ENCODE results near the gene SORCS2.

The SORCS2 gene

GRCh38 chr4:7653510-7654369 is 461.4 kb downstream of the SORCS2 start:
- DNase-seq (ENCODE audit: low read depth), result no peak

DNA sequence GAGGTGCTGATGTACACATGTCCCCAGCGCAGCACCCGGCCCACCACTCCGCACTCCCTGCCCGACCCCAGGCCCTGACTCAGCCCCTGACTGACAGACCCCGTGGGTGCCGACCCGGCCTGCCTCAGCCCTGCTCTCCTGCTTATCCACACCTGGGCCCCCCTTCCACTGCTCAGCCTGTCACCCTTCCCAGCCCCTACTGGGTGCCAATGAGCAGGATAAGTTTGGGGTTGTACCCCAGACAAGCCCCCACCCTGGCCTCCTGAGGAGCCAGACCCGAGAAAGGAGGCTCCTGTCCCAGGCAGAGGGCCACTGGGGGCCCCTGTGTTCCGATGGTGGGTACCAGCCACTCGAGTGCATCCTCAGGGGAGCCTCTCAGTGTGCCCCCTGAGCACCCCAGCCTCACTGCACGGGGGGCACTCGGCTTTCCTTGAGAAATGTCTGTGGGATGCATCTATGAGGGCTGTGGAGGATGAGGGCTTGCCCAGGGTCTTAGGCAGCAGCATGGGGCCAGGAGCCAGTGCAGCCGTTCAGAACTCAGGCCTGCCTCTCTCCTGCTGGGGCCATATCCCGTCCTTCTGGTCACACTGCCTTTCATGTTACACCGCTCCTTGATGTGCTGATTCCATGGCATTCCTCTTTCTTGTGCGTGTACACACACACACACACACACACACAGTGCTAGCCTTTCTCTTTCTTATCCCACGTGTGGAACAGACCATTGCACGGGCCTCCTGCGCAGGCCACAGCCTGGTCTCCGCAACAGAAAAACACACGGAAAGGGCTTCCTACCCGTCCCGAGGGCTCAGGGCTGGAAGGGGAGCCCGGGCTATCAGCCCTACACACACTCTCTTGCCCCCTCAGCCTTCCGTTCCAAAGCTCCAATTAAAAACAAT is 462.5 kb downstream of the SORCS2 start:
- DNase-seq (ENCODE audit: low read depth), result no peak

- DNase-seq (ENCODE audit: low read depth), result no peak
Measured at GRCh38 chr4:7655511-7656243, 463.3 kb downstream of the SORCS2 start.

GRCh38 chr4:7656244-7656800 is 464.0 kb downstream of the SORCS2 start:
- no peak for DNase-seq (ENCODE audit: low read depth)

GRCh38 chr4:7657545-7658297 is 465.4 kb downstream of the SORCS2 start:
- DNase-seq (ENCODE audit: low read depth), result no peak

- DNase-seq (ENCODE audit: low read depth), result no peak
Measured at GRCh38 chr4:7658341-7659204, 466.2 kb downstream of the SORCS2 start.

DNA sequence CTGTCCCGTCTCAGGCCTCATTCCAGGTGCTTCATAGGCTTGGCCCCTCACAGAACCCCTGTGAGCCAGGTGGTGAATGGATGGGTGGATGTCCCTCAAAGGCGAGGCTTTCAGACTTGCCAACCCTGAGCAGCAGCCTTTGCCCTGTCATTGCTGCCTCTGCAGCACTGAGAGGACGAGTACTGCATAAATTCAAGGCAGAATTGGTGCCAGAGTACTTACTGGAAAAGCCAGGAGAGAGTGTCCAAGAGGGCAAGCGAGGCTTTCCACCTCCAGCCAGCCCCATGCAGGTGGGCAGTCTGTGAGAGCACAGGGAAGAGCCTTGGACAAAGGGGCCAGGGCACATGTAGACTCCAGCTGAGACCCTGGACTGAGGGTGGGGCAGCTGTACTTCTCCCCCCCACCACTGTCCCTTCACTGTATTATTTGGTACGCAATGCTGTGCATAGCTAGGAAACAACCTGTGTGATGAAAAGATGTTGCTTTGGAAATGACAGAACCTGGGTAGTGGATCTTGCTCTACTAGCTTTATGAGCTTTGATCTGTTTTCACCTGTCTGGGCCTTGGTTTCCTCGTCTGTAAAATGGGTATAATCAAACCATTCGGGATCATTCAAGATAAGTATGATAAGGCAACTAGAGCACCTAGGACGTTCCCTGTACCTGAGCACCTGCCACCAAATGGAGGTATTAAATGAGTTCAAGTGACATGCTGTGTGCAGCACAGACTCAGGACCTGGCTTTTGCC is 467.3 kb downstream of the SORCS2 start:
- no peak for DNase-seq (ENCODE audit: low read depth)

GRCh38 chr4:7660176-7661039 is 468.1 kb downstream of the SORCS2 start:
- DNase-seq (ENCODE audit: low read depth), result no peak

- DNase-seq (ENCODE audit: low read depth), result no peak
Measured at GRCh38 chr4:7661066-7661748, 468.9 kb downstream of the SORCS2 start.

- DNase-seq (ENCODE audit: low read depth), result no peak
Measured at GRCh38 chr4:7661846-7662506, 469.6 kb downstream of the SORCS2 start.

- DNase-seq (ENCODE audit: low read depth), result no peak
Measured at GRCh38 chr4:7662507-7662846, 470.1 kb downstream of the SORCS2 start.

GRCh38 chr4:7663075-7663541 is 470.8 kb downstream of the SORCS2 start:
- DNase-seq (ENCODE audit: low read depth), result no peak

- DNase-seq (ENCODE audit: low read depth), result no peak
Measured at GRCh38 chr4:7664106-7664505, 471.8 kb downstream of the SORCS2 start.

DNA sequence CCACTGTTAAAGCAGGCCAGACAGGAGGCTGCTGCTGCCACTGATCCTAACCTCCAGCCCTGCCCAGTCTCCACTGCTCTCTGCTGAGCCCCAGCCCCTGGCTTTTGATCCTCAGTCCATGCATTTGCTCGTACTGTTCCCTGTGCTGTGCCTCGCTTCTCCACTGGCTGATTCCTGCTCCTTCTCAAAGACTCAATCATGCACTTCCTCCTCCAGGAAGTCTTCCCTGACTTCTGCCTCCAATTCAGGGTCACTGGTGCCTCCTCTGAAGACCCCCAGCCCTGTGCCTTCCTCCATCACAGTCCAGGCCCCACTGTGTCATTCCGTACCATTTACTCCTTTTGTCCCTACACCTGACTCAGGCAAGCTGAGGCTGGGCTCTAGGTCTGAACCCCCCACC is 473.0 kb downstream of the SORCS2 start:
- no peak for DNase-seq (ENCODE audit: low read depth)

GRCh38 chr4:7666011-7666410 is 473.7 kb downstream of the SORCS2 start:
- DNase-seq (ENCODE audit: low read depth), result no peak

DNA sequence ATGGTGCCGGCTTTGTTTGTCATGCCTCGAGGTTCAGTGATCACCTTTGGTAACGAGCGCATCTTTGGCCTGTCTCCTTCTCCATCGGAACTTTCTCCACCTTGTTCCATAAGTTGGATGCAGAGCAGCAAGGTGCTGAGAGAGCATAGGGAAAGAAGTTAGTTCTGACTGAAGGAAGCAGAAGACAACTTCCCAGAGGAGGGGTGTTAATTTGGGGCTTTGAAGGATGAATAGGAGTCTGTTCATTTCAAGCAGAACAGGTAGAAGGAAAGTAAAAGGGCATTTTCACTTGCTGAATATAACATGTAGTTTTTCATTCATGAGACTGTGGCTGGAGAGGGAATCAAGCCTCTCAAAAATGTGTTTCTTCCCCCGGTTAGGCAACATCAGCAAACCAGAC is 474.4 kb downstream of the SORCS2 start:
- DNase-seq (ENCODE audit: low read depth), result no peak

- no peak for DNase-seq (ENCODE audit: low read depth)
Measured at GRCh38 chr4:7668271-7668670, 475.9 kb downstream of the SORCS2 start.
